Melanocyte of skin (primary cell): Measurements from ENCODE around the gene GRIN1. TPM values are rescaled to one million over a fixed set of nuclear protein-coding genes. Genes with fewer than 3 reads are reported as not detected.

Source experiments
- small RNA-seq, 2 donors: library from RNA; depleted of rRNA; stranded (forward); fragments of <200 nt; gene quantifications; one replicate each; pipeline ENCODE3, GENCODE V24; 2012
- total RNA-seq, 2 donors: library from RNA; depleted of rRNA; stranded (reverse); fragments of >200 nt; gene quantifications; 2 replicates each; pipeline ENCODE4 v1.2.3, GENCODE V29; 2012

Gene GRIN1
- total RNA-seq, result not detected

GRCh38 chr9:137138722-137139467 is at the start of gene GRIN1:
Gene GRIN1 (plus strand): TSS chr9:137139154. CDS start chr9:137139487, 333 bp downstream.

DNA sequence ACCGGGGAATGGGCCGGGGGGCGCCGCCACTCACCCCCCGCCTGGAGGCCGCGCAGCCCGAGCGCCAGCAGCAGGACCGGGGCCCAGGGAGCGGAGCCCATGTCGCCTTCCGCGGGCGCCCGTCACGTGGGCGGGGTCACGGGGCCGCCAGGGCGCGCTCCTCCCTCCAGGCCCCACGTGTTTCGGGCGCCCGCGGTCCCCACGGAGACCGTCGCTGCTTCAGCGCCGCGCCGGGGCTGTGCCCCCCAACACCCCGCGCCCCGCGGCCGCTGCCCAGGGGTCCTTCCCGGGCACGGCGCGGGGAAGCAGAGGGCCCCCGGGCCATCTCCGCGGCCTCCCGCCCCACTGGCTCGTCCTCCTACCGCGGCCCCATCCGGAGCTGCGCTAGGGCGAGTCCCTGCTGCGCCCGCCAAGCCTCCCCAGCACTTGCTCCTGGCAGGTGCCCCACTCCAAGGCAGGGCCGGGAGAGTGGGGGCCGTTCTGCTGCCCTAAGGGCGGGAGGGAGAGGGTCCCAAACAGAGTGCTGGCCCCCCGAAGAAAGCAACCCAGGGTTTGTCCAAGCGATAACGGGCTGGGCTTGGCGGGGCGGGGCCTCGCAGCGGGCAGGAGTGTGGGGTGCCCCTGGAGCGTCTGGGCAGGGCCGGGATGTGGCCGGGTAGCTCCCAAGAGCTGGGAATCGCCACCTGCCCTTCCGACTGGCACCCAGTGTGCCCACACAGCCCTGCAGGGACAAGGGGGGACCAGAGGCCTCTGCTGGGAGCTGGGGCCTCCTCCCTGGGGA is 24.2 kb upstream of the GRIN1 start, which contains the start of gene DPP7:
Gene DPP7 (minus strand): TSS at position 121 of the 781 bp plus-strand sequence. CDS start 20 bp downstream, at position 101.

DNA sequence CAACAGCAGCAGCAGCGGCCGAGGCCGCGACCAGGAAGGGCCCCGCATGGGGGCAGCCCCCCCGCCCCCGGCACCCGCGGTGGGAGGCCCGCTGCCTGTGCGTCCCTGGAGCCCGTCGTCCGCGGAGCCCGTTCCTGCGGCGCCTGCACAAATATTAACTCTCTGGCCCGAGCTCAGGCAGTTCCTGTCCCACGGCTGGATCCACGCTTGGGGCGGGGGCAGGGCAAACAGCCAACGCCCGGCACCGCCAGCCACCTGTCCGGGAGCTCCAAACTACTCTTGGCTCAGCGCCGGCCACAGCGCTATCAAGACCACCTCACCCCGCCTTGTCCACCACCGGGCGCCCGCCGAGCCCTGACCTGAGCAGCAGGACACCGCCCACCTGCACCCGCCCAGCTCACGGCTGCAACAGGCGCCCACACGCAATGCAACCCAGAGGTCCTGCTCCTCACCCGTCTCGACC is 31.0 kb downstream of the GRIN1 start, which contains the start of gene LRRC26:
Gene LRRC26 (minus strand): TSS at position 156 of the 463 bp plus-strand sequence. CDS start 108 bp downstream, at position 48.

DNA sequence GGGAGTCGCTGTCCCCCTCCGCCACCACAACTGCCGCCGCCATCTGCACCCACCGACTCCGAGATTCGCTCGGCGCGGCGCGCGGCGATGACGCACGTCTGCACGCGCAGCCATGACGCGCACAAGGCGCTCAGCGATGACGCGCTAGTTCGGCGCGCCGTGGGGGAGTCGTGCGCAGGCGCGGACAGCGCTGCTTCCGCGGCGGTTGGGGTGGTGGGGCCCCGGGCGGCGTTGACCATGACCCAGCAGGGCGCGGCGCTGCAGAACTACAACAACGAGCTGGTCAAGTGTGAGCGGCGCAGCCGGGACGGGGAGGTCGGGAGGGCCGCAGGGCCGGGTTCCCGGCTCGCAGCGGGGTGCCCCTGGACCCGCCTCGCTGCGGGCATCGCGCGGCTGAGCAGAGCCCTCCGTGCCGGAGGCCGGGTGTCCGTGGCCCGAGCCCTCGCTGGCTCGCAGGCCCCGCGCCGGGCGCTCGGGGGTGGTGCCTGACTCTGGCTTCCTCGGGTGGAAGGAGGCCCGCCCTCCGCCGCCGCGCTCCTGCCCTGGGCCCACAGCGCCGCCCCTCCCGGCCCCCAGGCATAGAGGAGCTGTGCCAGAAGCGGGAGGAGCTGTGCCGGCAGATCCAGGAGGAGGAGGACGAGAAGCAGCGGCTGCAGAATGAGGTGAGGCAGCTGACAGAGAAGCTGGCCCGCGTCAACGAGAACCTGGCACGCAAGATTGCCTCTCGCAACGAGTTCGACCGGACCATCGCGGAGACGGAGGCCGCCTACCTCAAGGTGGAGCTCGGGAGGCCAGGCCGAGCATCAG is 49.7 kb downstream of the GRIN1 start, which contains the start of the genes ANAPC2 and SSNA1:
Gene ANAPC2 (minus strand): TSS at position 71 of the 807 bp plus-strand sequence. CDS start 28 bp downstream, at position 43.
Gene SSNA1 (plus strand): TSS at position 187 of the 807 bp plus-strand sequence. CDS start 51 bp downstream, at position 238.

DNA sequence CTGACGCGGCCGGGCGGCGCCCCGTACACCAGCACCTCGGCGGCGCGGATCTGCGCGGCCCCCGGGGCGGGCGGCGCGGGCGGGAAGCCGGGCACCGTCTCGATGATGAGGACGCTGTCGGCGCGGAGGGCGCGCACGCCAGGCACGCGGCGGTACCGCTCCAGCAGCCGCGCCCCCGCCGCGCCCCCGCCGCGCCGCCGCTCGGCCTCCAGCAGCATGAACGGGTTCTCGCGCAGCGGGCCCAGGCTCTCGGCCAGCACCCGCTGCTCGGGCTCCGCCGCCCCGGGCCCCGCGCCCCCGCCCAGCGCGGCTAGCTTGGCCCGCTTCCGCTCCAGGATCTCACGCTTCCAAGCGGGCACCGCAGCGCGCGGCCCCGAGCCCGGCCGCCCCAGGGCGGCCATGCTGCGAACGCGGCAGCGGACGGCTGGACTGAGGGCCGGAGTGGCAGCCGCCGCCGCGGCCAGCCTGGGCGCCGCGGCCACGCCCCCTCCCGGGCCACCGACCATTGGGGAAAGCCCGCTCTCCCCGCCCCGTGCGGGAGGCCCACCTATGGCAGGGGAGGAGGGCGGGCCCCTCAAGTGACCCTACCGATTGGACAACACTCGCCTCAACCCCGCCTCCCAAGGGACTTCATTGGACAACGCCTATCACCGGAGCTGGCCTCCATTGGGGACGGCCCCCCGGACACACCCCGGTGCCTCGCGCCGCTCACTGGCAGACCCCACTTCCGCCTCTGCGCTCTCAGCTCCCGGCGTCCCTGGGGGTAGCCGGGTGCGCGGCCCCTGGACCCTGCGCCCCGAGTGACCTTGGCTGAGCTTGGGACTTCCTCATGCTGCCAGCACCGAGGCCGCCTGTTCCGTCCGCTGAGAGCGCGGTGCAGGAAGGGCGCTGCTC is 61.6 kb downstream of the GRIN1 start, which contains the start of gene TPRN:
Gene TPRN (minus strand): TSS at position 431 of the 894 bp plus-strand sequence. CDS start 30 bp downstream, at position 401.

GRCh38 chr9:137205126-137206069 is 66.4 kb downstream of the GRIN1 start, which contains the start of the genes NDOR1 and TMEM203:
Gene NDOR1 (plus strand): TSS chr9:137205700. CDS start chr9:137205778, 78 bp downstream.
Gene TMEM203 (minus strand): TSS chr9:137205648. CDS start chr9:137205414, 234 bp downstream.

Small RNAs within 50 kb of the gene (small RNA-seq; reads per million reads assigned to genes)
- gene MIR3621 (0 reads per million in 2 donors), gene RF00153 (0 reads per million in 2 donors)

Other genes starting within 250 kb of the GRIN1 start
- 100 to 1,000 TPM; 140 to 142 TPM for gene FBXW5, start 194.4 kb upstream of the GRIN1 start, total RNA-seq
- under 1 TPM in 1 of 2 donors, not detected in 1; under 0.01 TPM for gene C8G, start 193.9 kb upstream of the GRIN1 start, total RNA-seq
- not detected for gene LCN12, start 186.9 kb upstream of the GRIN1 start, total RNA-seq
- not detected for gene PTGDS, start 161.7 kb upstream of the GRIN1 start, total RNA-seq
- not detected for gene LCNL1, start 156.2 kb upstream of the GRIN1 start, total RNA-seq
- gene PAXX, start 146.7 kb upstream of the GRIN1 start, total RNA-seq, result 10 to 100 TPM; 15.1 to 20.6 TPM
- not detected for gene CLIC3, start 142.6 kb upstream of the GRIN1 start, total RNA-seq
- 10 to 100 TPM in 1 of 2 donors, 1 to 10 TPM in 1; 6.0 to 15.5 TPM for gene ABCA2, start 110.9 kb upstream of the GRIN1 start, total RNA-seq
- gene FUT7, start 107.1 kb upstream of the GRIN1 start, total RNA-seq, result not detected
- gene NPDC1, start 93.0 kb upstream of the GRIN1 start, total RNA-seq, result 1 to 10 TPM; 4.8 to 5.7 TPM
- gene ENTPD2, start 85.1 kb upstream of the GRIN1 start, total RNA-seq, result not detected
- 10 to 100 TPM in 1 of 2 donors, 1 to 10 TPM in 1; 5.5 to 12.0 TPM for gene SAPCD2, start 68.6 kb upstream of the GRIN1 start, total RNA-seq
- gene UAP1L1, start 61.6 kb upstream of the GRIN1 start, total RNA-seq, result 10 to 100 TPM; 27.0 to 34.4 TPM
- gene MAN1B1, start 52.2 kb upstream of the GRIN1 start, total RNA-seq, result 10 to 100 TPM; 44.3 to 55.7 TPM
- gene DPP7, start 24.4 kb upstream of the GRIN1 start, total RNA-seq, result 100 to 1,000 TPM in 1 of 2 donors, 10 to 100 TPM in 1; 90.9 to 110 TPM
- gene LRRC26, start 30.9 kb downstream of the GRIN1 start, total RNA-seq, result not detected
- not detected for gene TMEM210, start 32.9 kb downstream of the GRIN1 start, total RNA-seq
- 10 to 100 TPM; 20.6 to 25.6 TPM for gene ANAPC2, start 49.4 kb downstream of the GRIN1 start, total RNA-seq
- gene SSNA1, start 49.5 kb downstream of the GRIN1 start, total RNA-seq, result 100 to 1,000 TPM in 1 of 2 donors, 10 to 100 TPM in 1; 70.2 to 109 TPM
- gene TPRN, start 61.6 kb downstream of the GRIN1 start, total RNA-seq, result 10 to 100 TPM in 1 of 2 donors, 1 to 10 TPM in 1; 7.7 to 12.7 TPM
- 10 to 100 TPM; 34.1 to 43.6 TPM for gene TMEM203, start 66.5 kb downstream of the GRIN1 start, total RNA-seq
- gene NDOR1, start 66.5 kb downstream of the GRIN1 start, total RNA-seq, result 10 to 100 TPM; 12.4 to 16.0 TPM
- gene RNF208, start 83.1 kb downstream of the GRIN1 start, total RNA-seq, result not detected
- gene CYSRT1, start 86.0 kb downstream of the GRIN1 start, total RNA-seq, result under 1 TPM; 0.67 to 0.69 TPM
- gene RNF224, start 88.3 kb downstream of the GRIN1 start, total RNA-seq, result under 1 TPM in 1 of 2 donors, not detected in 1; under 0.01 TPM
- not detected for gene SLC34A3, start 91.7 kb downstream of the GRIN1 start, total RNA-seq
- gene TUBB4B, start 102.1 kb downstream of the GRIN1 start, total RNA-seq, result 100 to 1,000 TPM; 123 to 528 TPM
- gene STPG3, start 112.1 kb downstream of the GRIN1 start, total RNA-seq, result not detected
- gene NELFB, start 116.2 kb downstream of the GRIN1 start, total RNA-seq, result 10 to 100 TPM; 42.3 to 56.9 TPM
- gene TOR4A, start 138.6 kb downstream of the GRIN1 start, total RNA-seq, result 10 to 100 TPM in 1 of 2 donors, 1 to 10 TPM in 1; 1.7 to 11.3 TPM
- under 1 TPM in 1 of 2 donors, not detected in 1; under 0.01 TPM for gene NRARP, start 163.1 kb downstream of the GRIN1 start, total RNA-seq